Measurements from ENCODE around the gene ZNF215.

DNA sequence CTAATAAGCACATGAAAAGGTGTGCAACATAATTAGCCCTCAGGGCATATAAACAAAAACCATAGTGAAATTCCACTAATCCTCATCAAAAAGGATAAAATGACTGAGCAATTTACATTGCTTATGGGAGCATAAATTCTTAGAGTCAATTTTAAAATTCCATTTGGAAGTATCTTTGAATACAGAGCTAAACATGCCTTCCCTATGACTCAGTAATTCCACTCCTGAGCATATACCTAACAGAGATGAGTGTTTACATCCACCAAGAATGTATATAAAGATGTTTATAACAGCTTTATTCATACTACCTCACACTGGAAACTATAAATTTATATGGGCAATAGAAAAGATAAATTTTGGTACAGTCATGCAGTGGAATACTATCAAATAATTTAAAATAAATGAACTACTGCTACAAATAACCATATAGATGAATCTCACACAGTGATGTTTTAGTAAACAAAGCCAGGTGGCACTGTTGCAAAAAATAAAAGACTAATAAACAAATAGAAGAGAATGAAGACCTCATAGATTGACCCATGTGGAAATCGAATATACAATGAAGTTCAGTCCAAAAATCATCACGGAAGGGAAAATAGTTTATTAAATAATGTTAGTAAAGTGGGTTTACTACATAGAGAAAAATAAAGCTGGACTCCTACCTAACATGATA lies 25.8 kb upstream of the ZNF215 start:
- TF ChIP-seq CTCF (IDR thresholded peaks at IDR 0.05 in 4 of 5, conservative IDR thresholded peaks at IDR 0.05 in 1 of 5), result peak in 1 of 5 experiments; percentile 25
- no peak for TF ChIP-seq POLR2A (IDR thresholded peaks at IDR 0.05)
